GM12878 (cell line): ENCODE results near the gene OR2AG1. TPM values are rescaled to one million over a fixed set of nuclear protein-coding genes. Genes with fewer than 3 reads are reported as not detected.
A peak's percentile ranks its signal among the peaks of the same experiment; 100 is the strongest.

ENCODE experiments used
- ATAC-seq: fragments of 200-7000 bp; cut with Tn5 transposase; 3 replicates; pipeline ENCODE4 v1.9.1; 2020; ENCODE audit warnings: mild to moderate bottlenecking, moderate library complexity
- BruUV-seq: library from RNA; stranded (reverse); fragments of 400-500 nt; replicated peaks from 2 replicates; lab custom pipeline; 2021; lab: Mats Ljungman, UMichigan
- CTCF ChIA-PET: fragments of 300-600 bp; sonication (Branson Sonifier 250); formaldehyde crosslinking; extraction: SDS; loops from one replicate; lab custom pipeline; 2021; ENCODE audit warnings: inconsistent platforms; lab: Yijun Ruan, JAX
- POLR2A ChIA-PET: fragments of 350-600 bp; formaldehyde crosslinking; extraction: SDS; loops from one replicate; lab custom pipeline; 2021; ENCODE audit warnings: inconsistent platforms; lab: Charles Lee
- RAD21 ChIA-PET: fragments of 300-600 bp; sonication (Branson Sonifier 250); formaldehyde crosslinking; loops from one replicate; lab custom pipeline; 2023; ENCODE audit warnings: antibody characterized with exemption; ENCODE audit not compliant: unreplicated experiment; lab: Charles Lee
- SMC1A ChIA-PET: fragments of 300-600 bp; sonication (Branson Sonifier 250); formaldehyde crosslinking; loops from one replicate; lab custom pipeline; 2023; ENCODE audit not compliant: unreplicated experiment, uncharacterized antibody; lab: Charles Lee
- DNase-seq: peaks from one replicate; pipeline ENCODE4 v3.0.0-alpha.2; 2011; ENCODE audit warnings: low read depth, low spot score
- FAIRE-seq: peaks from 3 replicates; lab custom pipeline; 2011; peaks lifted over from hg19 to GRCh38; lab: Jason Lieb, UNC
- H2AFZ ChIP-seq: 2 replicates; pipeline ENCODE4 v1.6.0; 2011; ENCODE audit warnings: low read depth, low read length, control low read depth; ENCODE audit not compliant: control insufficient read depth
- H3K27ac ChIP-seq: 2 replicates; pipeline ENCODE4 v1.5.1; 2011; ENCODE audit warnings: control low read depth; ENCODE audit not compliant: control insufficient read depth, insufficient read depth
- H3K27me3 ChIP-seq, 2 experiments: replicated peaks in 1 of 2; 2 replicates each; pipeline versions ENCODE4 v1.6.0 to v1.6.1; 2011; ENCODE audit warnings: low read length in 1 of 2; ENCODE audit not compliant: control insufficient read depth in 2 of 2, insufficient read depth in 2 of 2
- H3K36me3 ChIP-seq, 2 experiments: 2 replicates each; pipeline ENCODE4 v1.5.1; 2011; ENCODE audit warnings: low read length in 1 of 2; ENCODE audit not compliant: control insufficient read depth in 2 of 2, insufficient read depth in 2 of 2
- H3K4me1 ChIP-seq: 2 replicates; pipeline ENCODE4 v1.6.1; 2011; ENCODE audit warnings: mild to moderate bottlenecking, low read length, moderate library complexity, mixed read lengths; ENCODE audit not compliant: control insufficient read depth, insufficient read depth
- H3K4me2 ChIP-seq: 2 replicates; pipeline ENCODE4 v1.6.0; 2011; ENCODE audit warnings: control low read depth; ENCODE audit not compliant: control insufficient read depth, insufficient read depth
- H3K4me3 ChIP-seq: fragments of 200-600 bp; sonication (generic); 2 replicates; pipeline ENCODE4 v1.5.1; 2016
- H3K79me2 ChIP-seq: 2 replicates; pipeline ENCODE4 v1.6.0; 2011; ENCODE audit warnings: low read length; ENCODE audit not compliant: control insufficient read depth, insufficient read depth
- H3K9ac ChIP-seq: 2 replicates; pipeline ENCODE4 v1.8.0; 2011; ENCODE audit warnings: low read length, control low read depth, mixed read lengths; ENCODE audit not compliant: control insufficient read depth, insufficient read depth
- H3K9me3 ChIP-seq: replicated peaks from 3 replicates; pipeline ENCODE4 v1.5.1; 2011; ENCODE audit warnings: mild to moderate bottlenecking, low read length; ENCODE audit not compliant: control insufficient read depth, insufficient read depth
- H4K20me1 ChIP-seq: 2 replicates; pipeline ENCODE4 v1.6.0; 2011; ENCODE audit not compliant: control insufficient read depth, insufficient read depth
- ATF7 ChIP-seq: fragments of 450-650 bp; IDR thresholded peaks from 2 replicates; pipeline ENCODE4 v1.6.1; 2016; ENCODE audit warnings: low read depth, mild to moderate bottlenecking
- BCL11A ChIP-seq: IDR thresholded peaks from 2 replicates; pipeline ENCODE4 v1.6.1; 2011; ENCODE audit warnings: low read depth, low read length
- BHLHE40 ChIP-seq, 2 experiments: fragments of 450-650 bp in 1 of 2; IDR thresholded peaks; 2 replicates each; pipeline ENCODE4 v1.6.1; 2011 to 2017; ENCODE audit warnings: low read depth in 2 of 2, borderline replicate concordance in 1 of 2, improper control_type of control experiment in 1 of 2, low read length in 1 of 2, mild to moderate bottlenecking in 1 of 2
- CHD4 ChIP-seq: fragments of 200-600 bp; sonication (generic); IDR thresholded peaks from 2 replicates; pipeline ENCODE4 v1.6.1; 2016; ENCODE audit warnings: mild to moderate bottlenecking
- DPF2 ChIP-seq: fragments of 450-650 bp; IDR thresholded peaks from 2 replicates; pipeline ENCODE4 v1.6.1; 2017; ENCODE audit warnings: mild to moderate bottlenecking
- EP300 ChIP-seq, 2 experiments: fragments of 150-350 bp in 1 of 2; IDR thresholded peaks; 2 replicates each; pipeline ENCODE4 v1.6.1; 2011 to 2012; ENCODE audit warnings: low read depth in 2 of 2, low read length in 2 of 2, borderline replicate concordance in 1 of 2, improper control_type of control experiment in 1 of 2, inconsistent platforms in 1 of 2; ENCODE audit not compliant: control insufficient read depth in 1 of 2
- IKZF2 ChIP-seq, 2 experiments: fragments of 450-650 bp; IDR thresholded peaks; 2 replicates each; pipeline ENCODE4 v1.6.1; 2017; ENCODE audit warnings: mild to moderate bottlenecking in 2 of 2, moderate library complexity in 2 of 2
- JUNB ChIP-seq: IDR thresholded peaks from 2 replicates; pipeline ENCODE4 v1.6.1; 2016; ENCODE audit warnings: antibody characterized with exemption, mild to moderate bottlenecking
- MTA2 ChIP-seq: fragments of 450-650 bp; IDR thresholded peaks from 2 replicates; pipeline ENCODE4 v1.6.1; 2016; ENCODE audit warnings: low read depth, mild to moderate bottlenecking, moderate library complexity
- NFXL1 ChIP-seq: fragments of 450-650 bp; IDR thresholded peaks from 2 replicates; pipeline ENCODE4 v1.6.1; 2017; ENCODE audit warnings: antibody characterized with exemption, mild to moderate bottlenecking, borderline replicate concordance
- NR2F1 ChIP-seq: fragments of 450-650 bp; conservative IDR thresholded peaks from 2 replicates; pipeline ENCODE4 v1.6.1; 2017; ENCODE audit warnings: mild to moderate bottlenecking
- PAX5 ChIP-seq: IDR thresholded peaks from 2 replicates; pipeline ENCODE4 v1.6.1; 2011; ENCODE audit warnings: low read depth, low read length, borderline replicate concordance
- POLR2A ChIP-seq: IDR thresholded peaks from 2 replicates; pipeline ENCODE4 v1.6.1; 2011; ENCODE audit warnings: low read depth, mild to moderate bottlenecking, low read length
- RUNX3 ChIP-seq: IDR thresholded peaks from 2 replicates; pipeline ENCODE4 v1.6.1; 2012; ENCODE audit warnings: low read length, inconsistent platforms
- ZNF24 ChIP-seq: fragments of 450-650 bp; IDR thresholded peaks from 2 replicates; pipeline ENCODE4 v1.6.1; 2017; ENCODE audit warnings: antibody characterized with exemption, mild to moderate bottlenecking
- WGBS: methylation state at CpG from one replicate; pipeline ENCODE4 v1.1.6; 2016; ENCODE audit warnings: low lambda C conversion rate; ENCODE audit not compliant: insufficient replicate concordance, insufficient coverage; ENCODE audit errors: missing lambda C conversion rate; 5-methylcytosine and 5-hydroxymethylcytosine counted together
- in situ Hi-C: fragments of 300-500 bp; cut with MboI; formaldehyde crosslinking; loops from 9 replicates; pipeline ENCODE4 v1.14.3; 2018; ENCODE audit warnings: mixed read lengths
- intact Hi-C: fragments of 100-400 bp; cut with micrococcal nuclease; formaldehyde crosslinking; loops from one replicate; pipeline ENCODE4 v1.14.2; 2022; ENCODE audit not compliant: unreplicated experiment
- polyA plus RNA-seq, 11 experiments: library from polyadenylated mRNA; depleted of rRNA in 4 of 11; unstranded in 6 of 11; stranded (reverse) in 5 of 11; fragments of >200 nt; fragmentation: Nextera tagmentation in 4 of 11; fragmentation: Illumina TruSeq in 1 of 11; extraction: Ambion mirVana in 4 of 11; extraction: Trizol in 1 of 11; gene quantifications; 1 replicate in 1 of 11; 2 replicates in 10 of 11; pipeline versions ENCODE4 v1.2.1 to v1.2.3, GENCODE V29; 2011 to 2016; ENCODE audit warnings: inconsistent platforms in 2 of 11, missing spikeins in 2 of 11, low read depth in 1 of 11
- total RNA-seq, 4 experiments: library from RNA; depleted of rRNA in 3 of 4; stranded (reverse); fragments of >200 nt in 3 of 4; fragmentation: Illumina TruSeq in 1 of 4; extraction: Trizol in 1 of 4; gene quantifications; 2 replicates each; pipeline versions ENCODE4 v1.2.1 to v1.2.3, GENCODE V29; 2013 to 2021
- TF ChIP-seq, protein P1 (sequence below): fragments of 450-650 bp; IDR thresholded peaks from 2 replicates; pipeline ENCODE4 v1.6.1; 2016; ENCODE audit warnings: mild to moderate bottlenecking, moderate library complexity, borderline replicate concordance
- TF ChIP-seq, protein P2 (sequence below): fragments of 450-650 bp; IDR thresholded peaks from 2 replicates; pipeline ENCODE4 v1.6.1; 2017; ENCODE audit warnings: low read depth, mild to moderate bottlenecking, moderate library complexity
- TF ChIP-seq, protein P3 (sequence below): IDR thresholded peaks from 2 replicates; pipeline ENCODE4 v1.6.1; 2012; ENCODE audit warnings: low read depth, low read length, improper control_type of control experiment

The OR2AG1 gene
- total and polyA plus RNA-seq, 10 of the 15 experiments (the other 5 are each of a cell fraction or from before 2014, with no cell fraction given): not detected

GRCh38 chr11:6736495-6737121 lies 46.2 kb upstream of the OR2AG1 start:
- ChIA-PET SMC1A (interaction anchor here (0.8 to 18.2 kb wide), 7 partner anchors 10 to 358 kb away, joined by 3 to 420 read pairs (median 5); no protein-coding TSS in a partner anchor), POLR2A (interaction anchor here (0.9 to 4.1 kb wide), 3 partner anchors 10 to 31 kb away, joined by 3 to 28 read pairs (median 3); no protein-coding TSS in a partner anchor), CTCF (interaction anchor here (0.6 to 15.6 kb wide), 10 partner anchors 8 to 358 kb away, joined by 3 to 728 read pairs (median 9); partner anchors contain the start of gene OR2AG2), RAD21 (interaction anchor here (1.3 to 8.3 kb wide), 4 partner anchors 8 to 132 kb away, joined by 4 to 141 read pairs (median 18); partner anchors contain the start of gene ILK)
- Histone ChIP-seq H3K27ac (no peak overlapping the region; the same call in 1 of the 2 replicates), H3K27me3 (no peaks in the 10 kb centered on the region), H3K4me3 (no peak overlapping the region), H3K79me2 (peaks cover 35% of the 10 kb centered on the region), H3K4me1 (peaks cover 23% of the 10 kb centered on the region), H4K20me1 (no peaks in the 10 kb centered on the region), H3K9ac (no peak overlapping the region), H3K36me3 (peaks cover 0 to 12% of the 10 kb centered on the region in 2 experiments; a peak in 3 of 4 replicates), H2AFZ (no peak overlapping the region), H3K4me2 (no peak overlapping the region), H3K9me3 (peaks cover 6% of the 10 kb centered on the region; the same call in 2 of the 3 replicates)
- no TSS peak for BruUV-seq
- TF ChIP-seq DPF2 (0 out of 2 replicates have a peak, but pooled peaks have one; percentile 17), NFXL1 (no peak), NR2F1 (peak; percentile 57), RUNX3 (peak; percentile 74), BHLHE40 (IDR thresholded peaks at IDR 0.05; ENCODE audit: borderline replicate concordance in 1 of 2, low read depth in 2 of 2, low read length in 1 of 2) (no peak), POLR2A (no peak), PAX5 (no peak), ATF7 (no peak), IKZF2 (IDR thresholded peaks at IDR 0.05) (peak in 1 of 2 experiments; percentile 34; a peak in 1 of 4 replicates), BCL11A (peak; percentile 90), JUNB (peak; percentile 52), EP300 (IDR thresholded peaks at IDR 0.05; ENCODE audit: borderline replicate concordance in 1 of 2, control insufficient read depth in 1 of 2, low read depth in 2 of 2, low read length in 2 of 2) (no peak), ZNF24 (no peak), MTA2 (peak; percentile 89), CHD4 (no peak)
- TF ChIP-seq, protein P1, sequence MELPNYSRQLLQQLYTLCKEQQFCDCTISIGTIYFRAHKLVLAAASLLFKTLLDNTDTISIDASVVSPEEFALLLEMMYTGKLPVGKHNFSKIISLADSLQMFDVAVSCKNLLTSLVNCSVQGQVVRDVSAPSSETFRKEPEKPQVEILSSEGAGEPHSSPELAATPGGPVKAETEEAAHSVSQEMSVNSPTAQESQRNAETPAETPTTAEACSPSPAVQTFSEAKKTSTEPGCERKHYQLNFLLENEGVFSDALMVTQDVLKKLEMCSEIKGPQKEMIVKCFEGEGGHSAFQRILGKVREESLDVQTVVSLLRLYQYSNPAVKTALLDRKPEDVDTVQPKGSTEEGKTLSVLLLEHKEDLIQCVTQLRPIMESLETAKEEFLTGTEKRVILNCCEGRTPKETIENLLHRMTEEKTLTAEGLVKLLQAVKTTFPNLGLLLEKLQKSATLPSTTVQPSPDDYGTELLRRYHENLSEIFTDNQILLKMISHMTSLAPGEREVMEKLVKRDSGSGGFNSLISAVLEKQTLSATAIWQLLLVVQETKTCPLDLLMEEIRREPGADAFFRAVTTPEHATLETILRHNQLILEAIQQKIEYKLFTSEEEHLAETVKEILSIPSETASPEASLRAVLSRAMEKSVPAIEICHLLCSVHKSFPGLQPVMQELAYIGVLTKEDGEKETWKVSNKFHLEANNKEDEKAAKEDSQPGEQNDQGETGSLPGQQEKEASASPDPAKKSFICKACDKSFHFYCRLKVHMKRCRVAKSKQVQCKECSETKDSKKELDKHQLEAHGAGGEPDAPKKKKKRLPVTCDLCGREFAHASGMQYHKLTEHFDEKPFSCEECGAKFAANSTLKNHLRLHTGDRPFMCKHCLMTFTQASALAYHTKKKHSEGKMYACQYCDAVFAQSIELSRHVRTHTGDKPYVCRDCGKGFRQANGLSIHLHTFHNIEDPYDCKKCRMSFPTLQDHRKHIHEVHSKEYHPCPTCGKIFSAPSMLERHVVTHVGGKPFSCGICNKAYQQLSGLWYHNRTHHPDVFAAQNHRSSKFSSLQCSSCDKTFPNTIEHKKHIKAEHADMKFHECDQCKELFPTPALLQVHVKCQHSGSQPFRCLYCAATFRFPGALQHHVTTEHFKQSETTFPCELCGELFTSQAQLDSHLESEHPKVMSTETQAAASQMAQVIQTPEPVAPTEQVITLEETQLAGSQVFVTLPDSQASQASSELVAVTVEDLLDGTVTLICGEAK: no peak
- TF ChIP-seq, protein P2, sequence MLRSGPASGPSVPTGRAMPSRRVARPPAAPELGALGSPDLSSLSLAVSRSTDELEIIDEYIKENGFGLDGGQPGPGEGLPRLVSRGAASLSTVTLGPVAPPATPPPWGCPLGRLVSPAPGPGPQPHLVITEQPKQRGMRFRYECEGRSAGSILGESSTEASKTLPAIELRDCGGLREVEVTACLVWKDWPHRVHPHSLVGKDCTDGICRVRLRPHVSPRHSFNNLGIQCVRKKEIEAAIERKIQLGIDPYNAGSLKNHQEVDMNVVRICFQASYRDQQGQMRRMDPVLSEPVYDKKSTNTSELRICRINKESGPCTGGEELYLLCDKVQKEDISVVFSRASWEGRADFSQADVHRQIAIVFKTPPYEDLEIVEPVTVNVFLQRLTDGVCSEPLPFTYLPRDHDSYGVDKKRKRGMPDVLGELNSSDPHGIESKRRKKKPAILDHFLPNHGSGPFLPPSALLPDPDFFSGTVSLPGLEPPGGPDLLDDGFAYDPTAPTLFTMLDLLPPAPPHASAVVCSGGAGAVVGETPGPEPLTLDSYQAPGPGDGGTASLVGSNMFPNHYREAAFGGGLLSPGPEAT: 0 out of 2 replicates have a peak, but pooled peaks have one; percentile 21
- TF ChIP-seq, protein P3, sequence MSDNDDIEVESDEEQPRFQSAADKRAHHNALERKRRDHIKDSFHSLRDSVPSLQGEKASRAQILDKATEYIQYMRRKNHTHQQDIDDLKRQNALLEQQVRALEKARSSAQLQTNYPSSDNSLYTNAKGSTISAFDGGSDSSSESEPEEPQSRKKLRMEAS: no peak
- intact Hi-C loops: no loop called here
- ATAC-seq (peak; percentile 68), FAIRE-seq (no peak), DNase-seq (no peak)
- in situ Hi-C loops: loop anchor here (10.0 kb wide), 1 partner anchor 1032 kb away; no protein-coding TSS in a partner anchor
- 34% methylated on average over 3 of the region's 3 CpGs for WGBS
